Bronchial epithelial cell (primary cell): ENCODE measurements around the gene RBM23. TPM values are rescaled to one million over a fixed set of nuclear protein-coding genes. Genes with fewer than 3 reads are reported as not detected.

Experiments used
- DNase-seq: peaks from one replicate; pipeline ENCODE4 v3.0.0-alpha.2; 2010; ENCODE audit warnings: low read depth
- FAIRE-seq: peaks from 2 replicates; lab custom pipeline; 2011; peaks lifted over from hg19 to GRCh38; lab: Jason Lieb, UNC
- H3K27me3 ChIP-seq: 2 replicates; pipeline ENCODE4 v1.5.1; 2011; ENCODE audit warnings: low read length; ENCODE audit not compliant: control insufficient read depth, insufficient read depth
- H3K36me3 ChIP-seq: 2 replicates; pipeline ENCODE4 v1.5.1; 2011; ENCODE audit warnings: low read length; ENCODE audit not compliant: control insufficient read depth, insufficient read depth
- H3K4me3 ChIP-seq: 2 replicates; pipeline ENCODE4 v1.5.1; 2011; ENCODE audit warnings: mild to moderate bottlenecking, low read depth, low read length, control low read depth
- total RNA-seq: library from RNA; depleted of rRNA; stranded (reverse); fragments of >200 nt; gene quantifications from 2 replicates; pipeline ENCODE4 v1.2.1, GENCODE V29; 2014
- TF ChIP-seq, protein P1 (sequence below): IDR thresholded peaks from 2 replicates; pipeline ENCODE4 v1.5.1; 2011; ENCODE audit warnings: mild to moderate bottlenecking, moderate library complexity, low read length, control low read depth, inconsistent platforms; ENCODE audit not compliant: insufficient read depth, severe bottlenecking

Gene RBM23
- total RNA-seq, 1 donor from 2014 or later: 26.6 TPM

DNA sequence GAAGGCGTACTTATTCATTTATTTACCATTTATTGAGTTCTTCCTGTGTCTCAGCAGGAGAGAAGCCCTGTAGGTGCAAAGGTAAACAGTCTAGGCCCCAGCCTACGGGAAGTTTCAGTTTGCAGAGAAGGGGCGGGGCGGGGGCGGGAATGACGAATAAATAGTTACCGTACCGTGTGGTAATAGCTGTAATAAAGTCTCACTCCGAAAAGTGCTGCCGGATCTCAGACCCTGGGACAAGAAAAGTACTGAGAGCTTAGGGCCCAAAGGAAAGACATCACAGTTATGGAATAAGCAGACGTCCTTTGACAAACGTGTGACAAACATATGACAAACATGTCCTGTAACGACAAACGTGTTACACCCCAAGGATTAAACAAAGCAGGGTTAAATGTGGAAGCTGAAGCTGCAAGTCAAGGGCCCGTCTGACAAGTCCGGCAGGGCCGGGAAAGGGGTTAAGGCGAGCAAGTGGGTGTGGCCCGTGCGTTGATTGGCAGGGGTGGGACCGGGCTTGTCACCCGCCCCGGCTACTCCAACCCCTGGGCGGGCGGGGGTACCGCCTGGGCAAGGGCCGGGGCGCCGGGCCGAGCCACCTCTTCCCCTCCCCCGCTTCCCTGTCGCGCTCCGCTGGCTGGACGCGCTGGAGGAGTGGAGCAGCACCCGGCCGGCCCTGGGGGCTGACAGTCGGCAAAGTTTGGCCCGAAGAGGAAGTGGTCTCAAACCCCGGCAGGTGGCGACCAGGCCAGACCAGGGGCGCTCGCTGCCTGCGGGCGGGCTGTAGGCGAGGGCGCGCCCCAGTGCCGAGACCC lies 47.5 kb downstream of the RBM23 start, which contains the start of gene LRP10:
TSS of gene LRP10 (plus strand) at position 517 of the 809 bp plus-strand sequence. CDS start 564 bp downstream, outside the sequence.
- Histone ChIP-seq H3K4me3 (peak within 1 kb of the TSS; percentile 93), H3K36me3 (peaks cover 25% of the 10 kb centered on the region), H3K27me3 (no peaks in the 10 kb centered on the region)
- FAIRE-seq: no peak
- TF ChIP-seq, protein P1, sequence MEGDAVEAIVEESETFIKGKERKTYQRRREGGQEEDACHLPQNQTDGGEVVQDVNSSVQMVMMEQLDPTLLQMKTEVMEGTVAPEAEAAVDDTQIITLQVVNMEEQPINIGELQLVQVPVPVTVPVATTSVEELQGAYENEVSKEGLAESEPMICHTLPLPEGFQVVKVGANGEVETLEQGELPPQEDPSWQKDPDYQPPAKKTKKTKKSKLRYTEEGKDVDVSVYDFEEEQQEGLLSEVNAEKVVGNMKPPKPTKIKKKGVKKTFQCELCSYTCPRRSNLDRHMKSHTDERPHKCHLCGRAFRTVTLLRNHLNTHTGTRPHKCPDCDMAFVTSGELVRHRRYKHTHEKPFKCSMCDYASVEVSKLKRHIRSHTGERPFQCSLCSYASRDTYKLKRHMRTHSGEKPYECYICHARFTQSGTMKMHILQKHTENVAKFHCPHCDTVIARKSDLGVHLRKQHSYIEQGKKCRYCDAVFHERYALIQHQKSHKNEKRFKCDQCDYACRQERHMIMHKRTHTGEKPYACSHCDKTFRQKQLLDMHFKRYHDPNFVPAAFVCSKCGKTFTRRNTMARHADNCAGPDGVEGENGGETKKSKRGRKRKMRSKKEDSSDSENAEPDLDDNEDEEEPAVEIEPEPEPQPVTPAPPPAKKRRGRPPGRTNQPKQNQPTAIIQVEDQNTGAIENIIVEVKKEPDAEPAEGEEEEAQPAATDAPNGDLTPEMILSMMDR: peak; percentile 1
- peak; percentile 93 for DNase-seq

DNA sequence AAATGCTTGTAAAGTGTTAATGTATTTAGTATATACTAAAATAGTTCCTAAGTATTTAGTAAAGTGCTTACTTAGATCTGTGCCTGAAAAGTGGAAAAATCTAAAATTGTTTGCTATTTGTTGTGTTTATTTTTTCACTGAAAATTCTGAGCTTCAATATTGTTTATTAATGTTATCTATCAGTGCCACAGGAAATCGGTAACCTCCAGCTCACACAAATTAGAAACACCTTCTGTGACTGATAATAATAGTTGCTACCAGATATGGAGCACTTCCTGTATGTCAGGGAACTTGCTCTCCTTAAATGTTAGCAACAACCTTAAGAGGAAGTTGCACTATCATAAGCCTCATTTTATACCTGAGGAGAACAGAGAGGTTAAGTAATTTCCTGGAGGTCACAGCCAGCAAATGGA lies 48.1 kb downstream of the RBM23 start:
- H3K36me3 ChIP-seq: peaks cover 19% of the 10 kb centered on the region
- FAIRE-seq (no peak), DNase-seq (no peak)
- TF ChIP-seq, protein P1: no peak
- no peaks in the 10 kb centered on the region for H3K27me3 ChIP-seq
- peak overlapping the region; percentile 3 for H3K4me3 ChIP-seq

DNA sequence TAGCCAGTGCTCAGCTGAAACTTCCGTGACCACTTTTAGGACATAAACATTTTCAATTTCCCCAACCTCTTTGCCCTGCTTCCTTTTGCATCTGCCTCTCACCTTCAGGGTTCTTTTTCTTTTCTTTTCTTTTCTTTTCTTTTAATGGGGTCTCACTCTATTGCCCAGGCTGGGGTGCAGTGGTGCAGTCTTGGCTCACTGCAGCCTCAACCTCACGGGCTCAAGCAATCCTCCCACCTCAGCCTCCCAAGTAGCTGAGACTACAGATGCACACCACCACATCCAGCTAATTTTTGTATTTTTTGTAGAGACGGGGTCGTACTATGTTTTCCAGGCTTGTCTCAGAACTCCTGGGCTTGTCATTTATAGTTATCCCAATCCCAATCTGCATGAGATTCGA lies 52.1 kb downstream of the RBM23 start:
- FAIRE-seq (no peak), DNase-seq (no peak)
- H3K36me3 ChIP-seq: no peaks in the 10 kb centered on the region
- no peak overlapping the region for H3K4me3 ChIP-seq
- no peaks in the 10 kb centered on the region for H3K27me3 ChIP-seq
- TF ChIP-seq, protein P1: no peak

DNA sequence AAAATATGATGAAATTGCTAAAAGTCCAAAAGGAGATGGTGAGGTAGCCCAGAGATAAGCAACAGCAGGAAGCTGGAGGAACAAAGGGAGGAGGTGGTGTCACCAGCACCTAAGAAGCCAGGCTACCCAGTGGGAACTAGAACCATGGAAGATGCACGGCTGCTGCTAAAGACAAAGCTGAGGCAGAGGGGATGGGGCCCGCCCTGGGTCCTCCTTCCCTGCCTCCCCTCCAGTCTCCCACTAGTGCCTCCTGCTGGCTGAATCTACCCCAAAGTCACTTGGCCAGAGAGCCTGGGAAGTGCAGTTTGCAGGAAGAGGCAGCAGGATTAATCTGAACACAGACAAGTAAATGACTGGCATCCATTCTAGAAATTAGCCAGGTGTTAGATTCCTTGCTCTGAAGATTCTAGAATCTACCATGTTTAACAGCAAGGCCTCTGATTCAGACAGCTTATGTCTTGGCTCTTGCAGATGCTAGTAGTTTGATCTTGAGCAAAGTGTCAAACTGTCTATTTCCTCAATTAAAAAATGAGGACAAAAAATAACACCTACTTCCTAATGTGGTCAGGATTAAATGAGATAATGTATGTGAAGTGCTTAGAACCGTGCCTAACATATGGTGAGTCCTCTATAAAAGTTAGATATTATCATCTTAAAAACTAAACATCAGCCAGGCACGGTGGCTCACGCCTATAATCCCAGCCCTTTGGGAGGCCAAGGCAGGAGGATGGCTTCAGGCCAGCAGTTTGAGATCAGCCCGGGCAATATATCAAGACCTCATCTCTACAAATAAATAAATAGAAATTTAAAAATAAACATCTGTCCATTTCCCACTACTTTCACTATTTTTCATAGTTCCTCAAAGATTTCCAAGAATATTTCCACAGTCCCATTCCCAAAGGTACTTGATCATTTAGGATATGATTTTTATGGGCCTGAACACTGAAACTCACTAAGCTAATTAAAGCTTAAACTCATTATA lies 53.2 kb downstream of the RBM23 start:
- Histone ChIP-seq H3K27me3 (no peaks in the 10 kb centered on the region), H3K36me3 (no peaks in the 10 kb centered on the region), H3K4me3 (no peak overlapping the region)
- TF ChIP-seq, protein P1: peak; percentile 16
- no peak for DNase-seq
- no peak for FAIRE-seq

DNA sequence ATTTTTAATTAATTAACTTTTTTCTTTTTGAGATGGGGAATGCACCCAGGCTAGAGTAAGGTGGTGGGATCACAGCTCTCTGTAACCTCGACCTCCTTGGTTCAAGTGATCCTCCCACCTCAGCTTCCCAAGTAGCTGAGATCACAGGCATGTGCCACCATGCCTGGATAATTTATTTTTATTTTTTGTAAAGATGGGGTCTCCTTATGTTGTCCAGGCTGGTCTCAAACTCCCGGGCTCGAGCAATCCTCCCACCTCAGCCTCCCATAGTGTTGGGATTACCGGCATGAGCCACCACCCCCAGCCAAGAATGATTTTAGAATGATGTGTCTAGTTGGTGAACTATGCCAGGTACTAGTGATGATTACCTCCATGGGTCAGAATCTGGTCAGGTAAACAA lies 54.0 kb downstream of the RBM23 start:
- no peak for DNase-seq
- FAIRE-seq: no peak
- Histone ChIP-seq H3K36me3 (no peaks in the 10 kb centered on the region), H3K4me3 (no peak overlapping the region), H3K27me3 (no peaks in the 10 kb centered on the region)
- TF ChIP-seq, protein P1: no peak
